Kidney glomerular epithelial cell (primary cell): Measurements from ENCODE around the gene NES.

Experiments
- DNase-seq: peaks from one replicate; lab custom pipeline; 2025; lab: John Stamatoyannopoulos, UW

Gene NES

GRCh38 chr1:156676820-156677615, at the start of gene NES:
Gene NES (minus strand): TSS chr1:156677407. CDS start chr1:156677264, 143 bp downstream.
- DNase-seq = peak; percentile 13

DNA sequence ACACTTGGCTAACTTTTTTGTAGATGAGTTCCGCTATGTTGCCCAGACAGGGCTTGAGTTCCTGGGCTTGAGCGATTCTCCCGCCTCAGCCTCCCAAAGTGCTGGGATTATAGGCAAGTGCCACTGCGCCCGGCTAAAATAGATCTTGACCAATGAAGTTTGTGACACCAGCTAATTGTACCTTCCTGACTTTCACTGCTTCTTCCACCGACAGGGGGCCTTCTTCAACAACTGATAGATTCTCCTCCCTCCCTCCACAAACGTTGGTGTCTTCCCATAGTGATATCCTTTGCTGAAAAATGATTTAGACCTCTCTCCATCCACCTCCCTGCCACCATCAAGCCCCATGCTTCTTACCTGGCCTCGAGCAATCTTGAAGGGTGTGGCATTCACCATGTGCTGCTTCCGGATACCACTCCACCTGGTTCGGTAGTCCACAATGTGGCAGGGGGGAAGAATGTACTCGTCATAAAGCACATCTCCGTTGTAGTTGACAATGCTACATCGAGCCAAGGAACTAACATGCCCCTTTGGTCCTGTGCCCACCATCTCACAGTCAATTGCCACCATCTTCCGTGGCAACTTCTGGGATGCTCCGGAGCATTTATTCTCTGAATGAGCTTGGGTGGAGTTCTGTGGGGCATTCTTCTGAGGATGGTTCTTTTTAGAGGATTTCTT, 49.5 kb upstream of the NES start:
- peak; percentile 54 for DNase-seq

DNA sequence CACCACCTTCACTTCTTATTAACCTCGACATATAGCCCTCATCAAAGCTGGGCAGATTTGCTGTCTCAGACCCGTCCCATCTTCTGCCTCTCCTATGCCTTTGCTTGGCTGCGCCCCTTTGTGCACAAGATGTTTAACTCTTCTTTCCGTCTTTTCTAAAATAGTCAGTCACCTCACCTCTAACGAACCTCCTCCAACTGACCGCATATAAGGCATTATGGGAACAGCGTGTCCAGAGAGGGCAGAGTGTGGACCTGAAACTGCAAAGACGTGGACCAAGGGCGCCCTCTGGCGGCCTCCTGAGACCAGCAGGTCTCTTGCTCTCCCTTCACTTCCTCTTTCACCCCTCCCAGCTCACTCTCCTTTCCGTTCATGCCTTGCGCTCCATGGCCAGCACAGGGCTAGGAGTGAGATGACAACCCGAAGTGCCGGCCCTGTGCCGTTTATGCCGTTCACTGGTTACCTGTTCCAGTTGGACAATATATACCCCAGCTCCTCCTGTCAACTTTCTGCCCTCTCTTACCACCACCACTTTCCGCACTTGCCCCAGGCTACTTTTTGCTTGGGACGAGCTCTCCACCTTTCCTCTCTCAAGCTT, 48.6 kb upstream of the NES start:
- peak; percentile 83 for DNase-seq

- no peak for DNase-seq
Measured at GRCh38 chr1:156721535-156721934, 44.3 kb upstream of the NES start.

DNA sequence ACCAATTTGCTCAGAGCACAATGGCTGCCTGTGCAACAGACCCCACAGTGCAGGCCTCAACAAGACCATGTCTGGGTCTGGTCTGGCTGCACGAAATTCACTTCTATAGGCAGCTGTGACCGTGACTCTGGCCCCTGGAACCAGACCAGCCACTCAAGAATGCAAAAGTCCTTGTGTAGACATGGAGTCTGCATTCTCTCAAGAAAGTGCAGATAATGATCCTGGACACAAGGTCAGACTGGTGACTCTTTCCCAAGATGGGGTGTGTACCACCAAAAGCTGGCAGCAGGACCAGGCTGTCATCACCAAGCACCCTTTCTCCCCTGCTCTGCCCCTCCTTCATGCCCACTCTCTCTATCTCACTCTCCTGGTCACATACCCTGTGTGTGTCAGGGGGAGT, 43.9 kb upstream of the NES start:
- no peak for DNase-seq

- no peak for DNase-seq
Measured at GRCh38 chr1:156717351-156717750, 40.1 kb upstream of the NES start.

DNA sequence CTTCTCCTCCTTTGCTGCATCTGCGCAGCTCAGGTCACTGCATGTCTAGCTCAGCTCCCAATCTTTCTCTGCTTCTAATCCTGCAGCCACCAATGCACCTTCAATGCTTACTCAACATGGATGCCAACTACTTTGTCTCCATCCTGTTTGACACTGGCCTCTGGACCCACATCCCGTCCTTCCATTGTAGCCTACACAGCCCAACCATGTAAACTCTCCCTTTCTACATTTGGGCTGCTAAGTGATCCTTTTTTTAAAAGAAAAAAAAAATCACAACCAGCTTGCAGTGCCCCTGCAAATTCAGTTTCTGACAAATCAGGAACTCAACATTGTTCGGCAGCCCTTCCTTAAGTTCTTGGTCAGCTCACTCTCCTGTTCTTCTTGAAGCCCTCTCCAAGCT, 37.6 kb upstream of the NES start:
- no peak for DNase-seq

DNA sequence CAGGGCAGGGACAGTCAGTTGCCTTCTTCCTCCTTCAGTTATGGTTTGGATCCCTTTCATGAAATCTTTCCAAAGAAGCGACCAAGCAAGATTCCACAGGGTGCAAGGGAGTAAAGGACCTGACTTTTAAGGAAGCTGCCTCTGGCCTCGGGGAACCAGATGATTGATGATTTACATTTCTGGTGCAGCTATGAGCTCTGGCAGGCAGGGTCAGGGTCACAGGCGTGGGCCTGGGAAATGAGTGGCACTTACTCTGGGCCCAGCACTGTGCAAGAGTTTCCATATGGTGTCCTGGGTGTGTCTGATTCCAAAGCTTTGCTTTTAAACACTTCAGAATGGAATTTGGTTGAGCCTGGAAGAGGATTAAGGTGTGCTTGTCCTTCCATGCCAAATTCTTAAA, 35.4 kb upstream of the NES start:
- DNase-seq = no peak

DNA sequence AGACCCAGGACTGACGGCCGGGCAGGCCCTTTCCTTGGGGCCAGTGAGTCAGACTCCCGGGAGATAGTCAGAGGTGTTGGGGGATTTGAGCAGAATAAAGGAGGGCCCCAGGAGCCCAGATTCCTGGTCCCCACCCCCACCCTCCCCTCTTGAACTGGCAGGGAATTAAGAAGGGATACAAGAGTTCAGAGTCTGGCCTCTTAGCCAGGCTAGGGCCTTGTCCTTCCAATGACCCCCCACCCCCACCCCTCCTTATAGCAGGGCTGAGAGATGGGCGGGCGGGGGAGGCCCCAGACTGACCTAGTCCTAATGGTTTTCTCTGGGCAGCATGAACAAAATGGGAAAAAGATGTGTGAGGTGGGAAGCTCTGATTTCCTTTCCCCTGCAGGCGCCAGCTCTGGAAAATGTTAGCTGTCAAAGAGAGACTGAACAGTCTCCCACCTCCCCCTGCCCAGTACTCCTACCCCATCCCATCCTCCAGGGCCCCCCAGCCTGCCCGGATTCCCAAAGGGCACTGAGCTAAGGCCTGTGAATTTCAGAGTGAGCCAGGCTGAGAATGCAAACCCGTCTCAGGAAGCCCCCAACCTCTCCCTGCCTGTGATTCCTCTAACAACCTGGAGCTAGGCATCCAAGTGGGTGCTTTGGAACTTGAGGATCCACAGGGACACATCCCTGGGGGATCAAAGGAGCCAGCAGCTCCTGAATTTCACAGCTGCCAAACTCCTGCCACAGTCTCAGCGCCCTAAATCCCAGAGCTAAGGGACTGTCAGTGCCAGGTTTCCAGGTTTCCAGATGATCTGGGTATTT, 34.0 kb upstream of the NES start:
- DNase-seq = no peak

DNA sequence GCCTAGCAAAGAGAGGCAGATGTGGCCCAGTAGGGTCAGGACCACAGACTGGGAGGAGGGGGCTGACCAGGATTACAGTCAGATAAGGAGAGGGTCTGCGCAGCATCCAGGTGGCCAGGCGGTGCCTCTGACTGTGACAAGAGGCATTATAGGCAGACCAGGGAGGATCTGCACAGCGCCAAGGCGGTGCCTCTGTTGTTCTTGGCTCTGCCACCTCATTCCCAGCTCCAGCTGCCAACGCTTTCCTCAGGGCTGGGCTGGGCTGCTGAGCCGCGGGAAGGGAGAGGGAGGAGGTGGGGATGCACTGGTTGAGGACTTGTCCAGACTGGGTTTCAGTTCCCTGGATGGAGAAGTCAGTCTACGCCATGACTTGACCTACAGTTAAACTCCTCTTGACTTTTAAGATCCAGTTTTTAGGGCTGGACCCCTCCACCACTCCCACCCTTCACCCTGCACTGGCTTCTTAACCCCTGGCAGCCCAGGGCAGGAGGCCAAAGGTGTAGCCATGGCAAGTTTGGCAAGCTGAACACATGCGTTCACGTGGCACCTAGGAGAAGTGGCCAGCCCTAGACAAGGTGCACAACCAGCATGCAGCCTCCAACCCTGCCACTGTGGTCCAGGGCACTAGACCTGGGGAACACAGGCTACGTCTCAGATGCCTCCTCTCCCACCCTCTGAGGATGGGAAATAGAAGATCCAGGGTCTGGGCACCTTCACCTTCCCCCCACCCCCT, 32.7 kb upstream of the NES start:
- peak; percentile 37 for DNase-seq

DNA sequence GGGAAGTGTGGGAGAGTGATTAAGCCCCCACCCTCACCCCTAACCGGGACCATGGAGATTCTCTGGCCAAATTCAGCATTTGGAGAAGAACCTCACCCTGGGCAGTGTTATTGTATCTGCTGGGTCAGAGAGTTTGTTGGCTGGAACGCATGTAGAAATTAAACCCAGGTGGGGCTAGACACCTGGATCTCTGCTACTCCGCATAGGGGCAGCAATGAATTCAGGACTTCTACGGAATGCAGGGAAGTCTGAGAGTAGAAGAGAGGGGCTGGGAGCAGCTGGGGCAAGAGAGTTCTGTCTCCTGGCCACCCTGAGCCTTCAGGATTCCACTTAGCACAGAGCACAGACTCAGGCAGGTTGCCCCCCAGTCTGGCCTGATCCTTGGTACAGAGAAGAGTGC, 31.8 kb upstream of the NES start:
- DNase-seq = no peak

GRCh38 chr1:156708218-156708661, 31.0 kb upstream of the NES start:
- DNase-seq = no peak

DNA sequence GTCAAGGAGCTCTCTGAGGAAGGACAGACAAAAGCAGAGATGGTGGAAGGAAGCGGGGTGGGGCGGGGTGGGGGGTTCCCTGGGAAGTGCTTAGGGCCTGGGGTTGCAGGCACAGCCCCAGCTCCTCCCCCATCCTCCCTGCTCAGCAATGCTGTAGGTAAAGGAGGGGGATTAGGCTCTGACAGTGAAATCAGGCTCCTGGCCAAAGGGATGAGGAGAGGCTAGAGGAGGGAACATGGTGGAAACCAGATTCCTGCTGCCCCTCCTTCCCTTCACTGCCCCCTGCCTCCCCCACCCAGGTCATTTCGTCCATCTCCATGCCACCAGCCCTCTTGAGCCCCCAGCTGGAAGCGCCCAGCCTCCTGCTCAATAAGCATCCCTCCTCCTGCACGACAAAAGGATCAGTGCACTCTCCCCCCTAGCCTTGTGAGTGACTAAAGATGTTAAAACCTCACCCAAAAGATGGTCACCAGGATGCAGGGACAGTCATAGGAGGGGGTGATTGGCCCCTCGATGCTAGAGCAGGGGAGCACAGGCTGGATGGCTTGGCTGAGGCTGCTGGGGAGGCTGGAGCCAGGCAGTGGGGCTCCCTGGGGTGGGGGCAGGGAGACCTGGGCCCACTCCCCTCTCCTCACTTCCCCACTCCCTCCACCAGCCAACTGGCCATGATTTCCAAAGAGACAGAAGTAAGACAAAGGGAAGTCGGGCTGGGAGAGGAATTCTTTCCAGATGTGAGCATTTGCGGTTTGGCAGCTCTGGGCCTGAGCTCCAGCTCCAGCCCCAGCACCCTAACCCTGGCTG, 30.4 kb upstream of the NES start:
- no peak for DNase-seq

GRCh38 chr1:156706657-156707416, 29.6 kb upstream of the NES start:
- no peak for DNase-seq

GRCh38 chr1:156705918-156706656, 28.9 kb upstream of the NES start:
- DNase-seq = no peak

DNA sequence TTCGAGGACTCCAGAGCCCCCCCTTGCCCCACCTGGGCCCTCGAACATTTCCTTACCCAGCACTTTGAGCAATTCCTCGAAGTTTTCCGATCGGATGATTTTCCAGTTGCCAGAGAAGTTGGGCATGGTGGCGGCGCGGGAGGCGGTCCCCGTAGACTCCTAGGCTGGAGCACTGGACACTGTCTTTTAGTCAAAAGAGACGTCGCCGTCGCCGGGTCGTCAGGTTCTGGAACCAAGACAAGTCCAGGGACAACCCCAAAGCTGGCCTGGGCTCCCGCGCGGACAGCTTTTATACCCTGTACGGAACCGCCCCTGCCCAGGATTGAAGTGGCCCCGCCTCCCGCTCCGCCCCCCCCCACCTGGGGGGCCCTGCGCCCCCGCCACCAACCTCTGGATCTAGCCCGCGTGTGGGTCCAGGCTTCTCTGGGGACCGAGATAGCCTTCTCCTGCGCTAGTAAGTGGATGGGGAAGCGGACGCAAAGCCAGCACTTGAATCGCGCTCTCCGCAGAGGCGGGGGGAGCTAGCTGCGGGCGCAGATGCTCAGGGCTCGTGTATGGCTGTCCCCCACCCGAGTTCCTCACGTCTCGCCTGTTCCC, 28.2 kb upstream of the NES start, which contains the start of gene CRABP2:
TSS of gene CRABP2 (minus strand) at position 263 of the 597 bp plus-strand sequence. CDS start at position 126, 137 bp downstream.
- peak; percentile 41 for DNase-seq

DNA sequence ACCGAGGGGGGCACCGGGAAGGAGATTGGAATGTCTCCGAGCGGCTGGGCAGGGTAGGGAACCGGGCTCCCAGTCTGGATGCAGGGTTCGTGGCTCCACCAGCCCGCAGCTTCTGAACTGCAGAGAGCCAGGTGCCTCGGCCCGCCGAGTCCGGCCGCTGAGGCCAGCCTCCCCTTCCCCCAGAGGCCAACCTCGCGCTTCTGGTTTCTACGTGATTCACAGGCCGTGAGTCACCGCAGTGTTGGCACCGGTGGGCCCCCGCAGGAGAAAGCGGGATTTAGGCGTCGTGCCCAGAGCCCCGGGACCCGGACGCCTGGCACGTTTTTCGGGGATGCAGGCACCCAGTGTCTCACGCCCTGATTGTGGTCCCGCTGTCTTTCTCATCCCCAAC, 27.7 kb upstream of the NES start:
- DNase-seq = no peak

DNA sequence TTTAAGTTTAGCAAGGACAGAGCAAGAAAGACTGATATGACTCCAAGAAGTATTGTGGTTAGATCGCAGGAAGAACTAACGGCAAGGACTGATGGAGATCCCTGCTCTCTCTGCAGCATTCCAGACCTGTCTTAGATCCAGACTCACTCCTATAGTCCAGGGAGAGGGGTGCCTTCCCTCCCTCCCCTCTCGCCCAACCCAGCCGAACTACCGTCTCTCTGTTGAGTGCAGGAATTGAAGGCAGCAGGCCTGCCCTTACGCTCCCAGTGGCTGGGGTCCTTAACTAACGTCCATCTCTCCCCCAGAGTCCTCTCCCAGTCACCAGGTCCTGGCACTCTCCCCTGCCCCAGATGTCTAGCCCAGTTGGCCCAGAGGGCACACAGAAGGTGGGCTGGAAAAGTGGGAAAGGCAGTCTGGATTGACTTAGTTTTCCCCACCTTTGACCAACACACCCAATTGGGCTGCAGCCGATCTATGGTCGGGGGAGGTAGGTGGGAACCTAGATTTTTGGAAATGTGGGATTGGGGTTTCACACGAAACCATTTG, 27.0 kb upstream of the NES start:
- DNase-seq = no peak
